GM18505 (cell line): ENCODE data around the gene PSAT1.

Source experiments
- ATAC-seq: cut with Tn5 transposase; IDR thresholded peaks from one replicate; pipeline ENCODE4 v1.9.1; 2021; ENCODE audit not compliant: unreplicated experiment
- POLR2A ChIP-seq: IDR thresholded peaks from 4 replicates; pipeline ENCODE4 v1.6.1; 2011; ENCODE audit warnings: borderline replicate concordance; ENCODE audit not compliant: insufficient read depth, insufficient read length; ENCODE audit errors: extremely low read depth

Gene PSAT1

DNA sequence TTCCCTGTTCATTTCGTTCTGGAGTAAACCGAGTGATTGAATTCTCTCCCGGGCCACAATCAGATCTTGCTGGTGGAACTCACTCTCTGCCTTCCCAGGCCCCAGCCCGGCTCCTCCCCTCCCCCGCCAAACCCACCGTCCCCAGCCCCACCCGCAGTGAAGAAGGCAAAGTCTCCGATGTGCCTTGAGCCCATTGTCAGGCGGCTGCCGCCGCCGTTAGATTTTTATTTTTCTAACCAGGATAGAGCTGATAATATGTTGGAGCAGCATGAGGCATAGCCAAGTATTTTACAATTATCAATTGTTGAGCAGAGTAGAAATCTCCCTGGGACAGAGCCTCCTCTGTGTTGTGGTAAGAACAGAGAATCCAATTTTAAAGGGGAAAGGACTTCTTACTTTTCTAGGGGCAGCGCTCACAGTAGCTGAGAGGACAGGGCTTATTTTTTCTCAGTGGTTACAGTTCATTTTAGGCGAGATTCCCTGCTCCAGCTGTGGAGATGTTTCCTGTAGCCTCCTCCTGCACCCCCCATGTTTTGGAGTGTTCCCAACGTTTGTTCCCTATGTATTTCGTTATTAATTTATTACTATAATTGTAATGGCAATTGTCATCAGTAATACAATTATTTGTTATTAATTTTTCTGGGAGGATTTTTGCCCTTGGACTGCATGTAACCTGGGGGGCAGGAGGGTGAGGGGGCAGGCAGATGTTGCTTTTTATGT lies 1.3 kb downstream of the PSAT1 start:
- TF ChIP-seq POLR2A = no peak
- ATAC-seq = no peak

DNA sequence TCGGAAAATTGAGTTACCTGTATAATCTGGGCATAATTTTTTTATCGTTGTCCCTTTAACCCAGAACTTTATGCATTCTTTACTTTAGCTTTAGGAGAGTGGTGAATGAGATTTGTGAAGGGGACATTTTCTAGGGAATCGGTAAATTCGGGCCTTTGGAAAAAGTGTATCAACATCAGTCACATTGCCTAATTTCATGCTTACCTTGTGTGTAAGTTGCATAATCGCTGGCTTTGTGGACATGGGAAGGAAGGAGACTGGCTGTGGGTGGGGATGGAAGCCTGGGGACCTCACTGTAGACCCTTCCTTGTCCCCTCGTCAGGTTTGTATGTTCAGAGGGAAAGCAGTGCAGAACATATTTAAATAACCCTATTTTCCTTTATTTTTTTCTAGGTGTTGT lies 3.3 kb downstream of the PSAT1 start:
- ATAC-seq = no peak
- TF ChIP-seq POLR2A = no peak

DNA sequence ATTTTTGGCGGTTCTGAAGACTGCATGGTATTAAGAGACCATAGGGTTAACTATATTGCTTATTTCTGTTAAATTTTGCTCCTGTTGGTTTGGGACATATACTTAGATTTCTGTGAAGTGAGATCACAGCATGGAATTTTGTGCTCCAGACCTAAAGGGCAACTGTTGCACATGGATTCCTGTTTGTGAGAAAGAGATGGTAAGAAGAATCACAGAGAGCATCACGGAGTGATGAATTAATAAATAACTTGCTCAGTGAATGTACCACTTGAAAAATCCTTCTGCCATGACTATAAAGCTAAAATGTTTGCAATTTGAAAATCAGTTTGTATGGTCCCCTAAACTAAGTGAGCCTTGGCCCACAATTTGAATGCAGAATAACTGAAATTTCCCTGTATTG lies 4.5 kb downstream of the PSAT1 start:
- ATAC-seq = no peak
- TF ChIP-seq POLR2A = no peak

DNA sequence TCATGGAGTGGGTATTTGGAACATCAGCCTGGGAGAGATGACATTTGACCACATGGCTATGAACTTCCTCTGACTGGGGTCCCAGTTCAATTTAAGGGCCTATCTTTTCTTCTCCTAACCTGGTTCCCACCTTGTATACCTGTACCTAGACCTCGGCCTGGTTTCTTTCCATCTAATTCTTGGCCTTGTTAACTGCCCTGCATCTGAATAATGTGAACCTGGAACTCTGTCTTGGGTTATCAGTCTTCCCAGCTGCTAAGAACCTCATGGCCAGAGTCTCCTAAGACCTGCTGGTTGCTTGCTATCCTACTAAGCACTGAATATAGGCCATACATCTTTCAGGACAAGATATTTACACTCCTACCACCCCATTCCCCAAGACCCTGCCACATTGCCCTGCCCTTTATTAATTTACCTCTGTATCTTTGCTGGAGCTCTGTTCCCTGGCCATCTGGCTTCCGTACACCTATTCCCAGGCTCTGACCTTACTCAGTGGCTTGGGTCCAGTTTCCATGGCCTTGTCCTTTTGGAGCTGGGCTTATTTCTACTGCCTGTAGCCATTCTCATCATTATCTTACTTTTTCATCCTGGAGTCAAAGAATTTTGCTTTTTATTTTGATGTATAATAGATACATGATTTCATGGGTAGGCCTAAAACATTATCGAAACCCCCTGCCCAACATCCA lies 6.6 kb downstream of the PSAT1 start:
- no peak for TF ChIP-seq POLR2A
- ATAC-seq = no peak

DNA sequence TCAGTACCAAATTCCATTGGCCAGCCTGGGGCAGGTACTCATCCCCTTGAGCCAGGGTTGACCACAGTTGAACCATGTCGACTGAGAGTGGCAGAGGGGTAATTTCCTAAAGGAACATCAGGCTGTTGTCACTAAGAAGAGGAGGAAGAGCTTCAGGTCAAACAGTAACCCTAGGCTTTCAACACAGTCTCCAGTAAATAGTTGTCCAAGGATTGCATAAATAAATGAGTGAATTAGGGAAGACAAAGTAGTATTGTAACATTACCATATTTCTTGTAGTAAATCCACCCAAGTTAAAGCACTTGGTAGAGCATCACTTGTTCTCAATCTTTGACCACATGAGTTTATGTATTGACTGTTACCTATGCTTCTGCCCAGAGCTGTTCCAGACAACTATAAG lies 7.4 kb downstream of the PSAT1 start:
- TF ChIP-seq POLR2A = no peak
- no peak for ATAC-seq

DNA sequence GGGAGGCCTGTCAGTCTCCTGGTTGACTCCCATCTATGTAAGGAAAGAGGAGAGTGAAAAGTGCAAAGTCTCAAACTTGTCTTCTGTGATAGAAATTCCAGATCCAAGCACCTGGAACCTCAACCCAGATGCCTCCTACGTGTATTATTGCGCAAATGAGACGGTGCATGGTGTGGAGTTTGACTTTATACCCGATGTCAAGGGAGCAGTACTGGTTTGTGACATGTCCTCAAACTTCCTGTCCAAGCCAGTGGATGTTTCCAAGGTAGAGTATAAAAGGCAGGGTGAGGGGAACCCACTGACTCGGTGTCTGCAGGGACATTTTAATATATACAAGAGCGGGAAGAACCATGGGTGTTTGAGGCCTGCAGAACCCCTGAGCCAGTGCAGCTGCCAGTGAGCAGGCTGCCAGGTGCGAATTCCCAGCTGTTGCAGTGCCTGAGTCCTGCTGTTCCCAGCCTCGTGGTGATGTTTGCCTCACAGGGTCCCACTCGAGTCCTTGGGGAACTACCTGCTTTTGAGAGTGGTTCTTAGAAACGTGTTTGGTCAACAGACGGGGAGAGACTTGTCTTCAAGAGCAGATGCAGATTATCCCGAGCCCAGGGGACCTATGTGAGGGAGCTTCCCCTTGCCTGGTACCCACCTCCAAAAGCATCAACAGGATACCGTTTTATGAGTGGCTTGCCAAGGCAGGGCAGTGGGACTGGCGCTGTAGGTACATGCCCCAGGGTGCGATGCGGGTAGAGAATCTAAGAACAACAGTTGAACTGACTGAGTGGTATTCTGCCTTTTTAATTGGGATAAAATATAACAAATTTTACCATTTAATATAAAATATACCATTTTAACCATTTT lies 9.5 kb downstream of the PSAT1 start:
- no peak for TF ChIP-seq POLR2A
- no peak for ATAC-seq

DNA sequence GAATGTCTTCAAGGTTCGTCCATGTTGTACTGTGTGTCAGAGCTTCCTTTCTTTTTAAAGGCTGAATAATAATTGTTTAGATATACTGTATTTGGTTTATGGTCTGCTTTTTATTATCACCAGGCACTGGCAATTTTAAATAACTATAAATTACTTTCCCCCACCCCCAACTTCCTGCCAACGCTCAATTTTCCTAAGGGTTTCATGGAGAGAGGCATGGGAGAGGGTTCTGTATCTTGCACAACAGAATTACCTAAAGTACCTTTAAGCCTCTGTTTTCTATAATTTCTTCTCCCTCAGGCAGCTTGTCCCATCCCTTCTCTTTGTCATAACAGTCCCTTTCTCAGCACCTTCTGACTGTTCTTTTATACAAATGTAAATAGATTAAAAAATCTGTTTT lies 10.4 kb downstream of the PSAT1 start:
- no peak for TF ChIP-seq POLR2A
- ATAC-seq = no peak

DNA sequence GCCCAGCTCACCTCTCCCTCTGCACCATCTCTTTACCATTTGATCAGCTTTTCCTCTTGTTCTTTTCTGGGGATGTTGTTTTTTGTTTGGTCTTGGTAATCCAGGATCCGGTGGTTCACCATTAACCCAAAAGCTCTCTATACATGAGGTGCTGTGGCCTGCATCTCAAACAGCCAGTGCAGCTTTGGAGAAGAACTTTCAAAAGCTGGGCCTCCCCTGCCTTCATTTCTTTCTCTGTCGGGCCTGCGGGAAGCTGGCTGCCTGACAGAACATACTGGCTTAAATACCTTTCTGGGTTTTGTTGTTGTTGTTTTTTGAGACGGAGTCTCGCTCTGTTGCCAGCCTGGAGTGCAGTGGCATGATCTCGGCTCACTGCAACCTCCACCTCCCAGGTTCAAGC lies 12.1 kb downstream of the PSAT1 start:
- no peak for ATAC-seq
- TF ChIP-seq POLR2A = no peak

DNA sequence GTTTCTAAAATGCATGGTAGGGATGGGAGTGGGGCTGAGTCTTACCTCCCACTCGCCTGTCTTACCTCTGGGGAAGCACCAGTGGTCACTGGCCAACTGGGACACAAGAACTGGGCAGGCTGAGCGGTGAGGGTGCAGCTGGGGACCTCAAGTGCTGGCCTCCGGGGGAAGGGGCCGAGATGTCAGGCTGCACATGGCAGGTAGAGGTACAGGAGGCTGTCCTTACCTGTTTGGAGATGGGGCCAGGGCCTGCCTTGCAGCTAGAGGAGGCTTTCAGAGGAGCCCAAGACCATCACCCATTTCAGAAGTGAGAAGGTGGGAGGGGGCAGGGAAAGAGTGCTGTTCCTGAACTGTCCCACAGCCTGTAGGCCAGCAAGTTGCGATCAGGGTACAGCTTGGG lies 14.2 kb downstream of the PSAT1 start:
- ATAC-seq = no peak

DNA sequence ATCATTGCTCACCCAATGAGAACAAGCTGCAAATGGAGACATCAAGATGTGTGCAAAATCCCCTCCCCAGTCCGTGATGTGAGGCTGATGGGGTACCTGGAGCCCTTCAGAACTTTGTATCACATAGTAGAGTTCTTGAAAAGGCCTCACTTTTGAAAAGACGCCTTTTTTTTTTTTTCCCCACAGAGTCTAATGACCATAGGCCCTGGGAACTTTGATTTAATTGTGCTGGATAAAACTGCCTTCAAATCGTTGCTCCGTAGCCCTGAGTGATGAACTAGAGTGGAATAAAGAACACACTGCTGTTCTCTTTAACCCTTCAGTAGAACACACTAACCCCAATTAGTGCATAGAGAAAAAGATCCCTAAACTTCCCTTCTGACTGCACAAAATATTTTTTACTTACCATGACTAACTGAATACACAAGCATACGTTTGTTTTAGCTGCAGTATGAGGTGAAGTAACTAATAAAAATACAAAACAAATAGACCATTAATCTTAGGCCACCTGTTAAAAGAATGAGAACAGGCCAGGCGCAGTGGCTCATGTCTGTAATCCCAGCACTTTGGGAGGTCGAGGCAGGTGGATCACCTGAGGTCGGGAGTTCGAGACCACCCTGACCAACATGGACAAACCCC lies 15.1 kb downstream of the PSAT1 start:
- no peak for ATAC-seq
- no peak for TF ChIP-seq POLR2A

More for the DNA sequence above, 14.2 kb downstream of the PSAT1 start:
- no peak for TF ChIP-seq POLR2A

DNA sequence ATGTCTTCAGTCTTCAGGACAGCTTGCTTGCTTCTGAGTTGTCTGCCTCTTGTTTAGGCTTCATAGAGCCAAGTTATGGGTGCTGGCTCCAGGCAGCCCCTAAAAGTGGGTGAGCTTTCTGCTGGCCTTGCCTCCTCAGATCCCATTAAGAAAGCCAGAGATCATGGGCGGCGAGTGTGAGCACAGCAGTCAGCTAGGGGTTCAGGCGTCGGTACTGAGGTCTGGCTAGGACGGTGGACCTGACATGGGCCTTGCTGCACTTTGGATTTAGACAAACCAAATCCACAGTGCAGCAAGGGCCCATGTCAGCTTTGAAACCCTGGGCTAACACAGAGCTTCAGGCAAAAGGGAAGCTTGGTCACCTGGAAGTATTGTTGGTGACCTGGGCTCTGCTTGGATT lies 17.6 kb downstream of the PSAT1 start:
- TF ChIP-seq POLR2A = no peak
- ATAC-seq = no peak

DNA sequence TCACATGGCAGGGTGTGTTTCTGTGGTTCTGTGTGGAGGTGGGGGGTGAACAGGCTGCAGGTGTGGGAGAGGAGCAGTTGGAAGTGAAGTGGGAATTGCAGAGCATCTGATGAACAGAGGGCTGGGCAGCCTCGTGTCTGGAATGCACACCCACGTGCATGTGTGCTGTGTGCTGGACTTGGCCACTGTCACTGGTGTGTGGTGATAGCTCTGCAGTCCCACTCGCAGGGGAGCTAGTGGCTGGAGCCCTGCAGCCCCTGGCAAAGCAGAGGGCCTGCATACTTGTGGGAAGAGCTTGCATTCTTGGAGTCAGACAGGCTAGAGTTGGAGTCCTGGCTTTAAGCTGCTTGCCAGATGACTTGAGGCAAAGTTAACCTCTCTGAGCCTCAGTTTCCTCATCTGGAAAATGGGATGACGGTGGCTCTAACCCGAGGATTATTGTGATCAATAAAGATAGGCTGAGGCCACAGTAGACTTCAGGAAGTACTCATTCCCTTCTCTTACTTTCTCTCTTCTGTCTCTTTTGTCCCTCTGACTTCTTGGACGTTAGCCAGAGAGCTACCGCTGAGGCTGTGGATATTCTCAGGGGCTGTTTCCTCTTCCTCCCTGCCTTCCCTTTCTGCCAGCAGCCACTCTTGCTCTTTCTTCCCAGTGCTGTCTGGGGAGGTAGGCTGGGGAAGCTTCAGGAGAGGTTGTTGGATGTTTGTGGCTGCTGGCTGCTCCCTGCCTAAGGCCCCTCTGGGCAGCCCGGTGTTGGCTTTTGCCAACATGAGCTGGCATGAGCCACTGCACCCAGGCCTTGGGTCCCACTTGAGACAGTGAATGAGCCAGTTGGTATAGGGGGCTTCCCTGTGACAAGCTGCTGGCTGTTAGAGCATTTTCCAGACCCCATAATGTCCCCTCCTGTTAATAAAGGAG lies 18.3 kb downstream of the PSAT1 start:
- no peak for ATAC-seq

More for the DNA sequence above, 18.3 kb downstream of the PSAT1 start:
- TF ChIP-seq POLR2A = no peak
